Measurements from ENCODE around the gene ANO1.

DNA sequence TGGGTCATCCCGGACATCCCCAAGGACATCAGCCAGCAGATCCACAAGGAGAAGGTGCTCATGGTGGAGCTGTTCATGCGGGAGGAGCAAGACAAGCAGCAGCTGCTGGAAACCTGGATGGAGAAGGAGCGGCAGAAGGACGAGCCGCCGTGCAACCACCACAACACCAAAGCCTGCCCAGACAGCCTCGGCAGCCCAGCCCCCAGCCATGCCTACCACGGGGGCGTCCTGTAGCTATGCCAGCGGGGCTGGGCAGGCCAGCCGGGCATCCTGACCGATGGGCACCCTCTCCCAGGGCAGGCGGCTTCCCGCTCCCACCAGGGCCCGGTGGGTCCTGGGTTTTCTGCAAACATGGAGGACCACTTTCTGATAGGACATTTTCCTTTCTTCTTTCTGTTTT is 109.7 kb downstream of the ANO1 start:
- no peak for TF ChIP-seq CTCF (IDR thresholded peaks at IDR 0.05; ENCODE audit: low read length)
- peak; percentile 17 for TF ChIP-seq EZH2 (optimal IDR thresholded peaks at IDR 0.05; ENCODE audit: low read depth, low read length)
